Fibroblast of lung (primary cell): ENCODE data around the gene GNS. TPM values are rescaled to one million over a fixed set of nuclear protein-coding genes. Genes with fewer than 3 reads are reported as not detected.

ENCODE experiments used
- DNase-seq, 2 donors: peaks; one replicate each; pipeline versions ENCODE4 v3.0.0 to v3.0.0-alpha.2; 2010; ENCODE audit warnings: low read depth in 2 of 2
- H2AFZ ChIP-seq: 2 replicates; pipeline ENCODE4 v1.5.1; 2012; ENCODE audit warnings: low read length, control low read depth, inconsistent platforms
- H3K27ac ChIP-seq: 2 replicates; pipeline ENCODE4 v1.5.1; 2011; ENCODE audit warnings: low read length, control low read depth; ENCODE audit not compliant: insufficient read depth
- H3K27me3 ChIP-seq: 2 replicates; pipeline ENCODE4 v1.5.1; 2011; ENCODE audit warnings: mild to moderate bottlenecking, low read length; ENCODE audit not compliant: control insufficient read depth, insufficient read depth
- H3K36me3 ChIP-seq: 2 replicates; pipeline ENCODE4 v1.5.1; 2011; ENCODE audit warnings: low read length; ENCODE audit not compliant: control insufficient read depth, insufficient read depth
- H3K4me1 ChIP-seq: 2 replicates; pipeline ENCODE4 v1.5.1; 2011; ENCODE audit warnings: low read length; ENCODE audit not compliant: control insufficient read depth, insufficient read depth; ENCODE audit errors: extremely low read depth
- H3K4me2 ChIP-seq: 2 replicates; pipeline ENCODE4 v1.5.1; 2011; ENCODE audit warnings: low read length, control low read depth; ENCODE audit not compliant: insufficient read depth; ENCODE audit errors: extremely low read depth
- H3K4me3 ChIP-seq, 4 experiments: fragments of 200-600 bp in 1 of 4; sonication (generic) in 1 of 4; replicated peaks in 1 of 4; 2 replicates each; pipeline ENCODE4 v1.5.1; 2011 to 2016; ENCODE audit warnings: low read length in 4 of 4, low read depth in 3 of 4, mild to moderate bottlenecking in 3 of 4, control low read depth in 2 of 4, inconsistent platforms in 1 of 4, mixed read lengths in 1 of 4; ENCODE audit not compliant: insufficient read depth in 1 of 4; ENCODE audit errors: control extremely low read depth in 1 of 4
- H3K79me2 ChIP-seq: 2 replicates; pipeline ENCODE4 v1.5.1; 2012; ENCODE audit warnings: mild to moderate bottlenecking, low read length, inconsistent platforms; ENCODE audit not compliant: control insufficient read depth, insufficient read depth
- H3K9ac ChIP-seq: 2 replicates; pipeline ENCODE4 v1.5.1; 2011; ENCODE audit warnings: mild to moderate bottlenecking, low read length, control low read depth; ENCODE audit not compliant: insufficient read depth
- H3K9me3 ChIP-seq: 2 replicates; pipeline ENCODE4 v1.5.1; 2012; ENCODE audit warnings: low read depth, low read length; ENCODE audit not compliant: control insufficient read depth, insufficient read depth
- H4K20me1 ChIP-seq: 2 replicates; pipeline ENCODE4 v1.5.1; 2011; ENCODE audit warnings: low read length; ENCODE audit not compliant: control insufficient read depth, insufficient read depth; ENCODE audit errors: extremely low read depth
- EZH2 ChIP-seq: IDR thresholded peaks from 2 replicates; pipeline ENCODE4 v1.5.1; 2012; ENCODE audit warnings: low read length, control low read depth, mild to moderate bottlenecking; ENCODE audit errors: missing control alignments
- polyA plus RNA-seq, 2 donors: library from polyadenylated mRNA; depleted of rRNA in 1 of 2; stranded (reverse) in 1 of 2; unstranded in 1 of 2; fragments of >200 nt; gene quantifications; 2 replicates each; pipeline ENCODE4 v1.2.1, GENCODE V29; 2011 to 2012; ENCODE audit warnings: missing spikeins in 1 of 2
- total RNA-seq: library from RNA; depleted of rRNA; stranded (reverse); fragments of >200 nt; gene quantifications from 2 replicates; pipeline ENCODE4 v1.2.1, GENCODE V29; 2014
- TF ChIP-seq, protein P1 (sequence below), 2 donors: IDR thresholded peaks in 1 of 2; conservative IDR thresholded peaks in 1 of 2; 1 replicate in 1 of 2; 2 replicates in 1 of 2; pipeline ENCODE4 v1.5.1; 2011 to 2012; ENCODE audit warnings: low read length in 2 of 2, control low read depth in 1 of 2, inconsistent platforms in 1 of 2, low read depth in 1 of 2, mild to moderate bottlenecking in 1 of 2

The GNS gene
- total and polyA plus RNA-seq, 2 donors (not counting 1 experiment from before 2014, with no cell fraction given): 219 to 249 TPM

DNA sequence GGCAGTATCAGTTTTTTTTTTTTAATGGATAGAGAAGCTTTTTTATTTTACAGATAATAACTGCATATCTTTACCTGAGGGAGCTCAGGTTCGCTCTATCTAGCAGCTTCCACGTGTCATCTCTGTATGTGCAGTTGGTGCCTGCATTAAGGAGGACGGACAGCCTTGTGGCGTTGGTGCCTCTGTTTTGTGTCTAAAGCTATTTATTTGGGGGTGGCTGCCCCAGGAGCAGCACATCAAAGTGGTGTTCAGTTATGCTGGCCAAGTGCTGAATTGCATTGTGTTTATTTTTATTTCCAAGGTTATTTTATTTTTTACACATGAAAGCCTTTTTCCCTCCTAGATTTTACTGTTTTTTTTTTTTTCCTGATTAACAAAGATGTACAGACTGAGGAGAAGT, 89.2 kb downstream of the GNS start:
- DNase-seq: no peak
- Histone ChIP-seq H4K20me1 (no peaks in the 10 kb centered on the region), H3K27ac (no peak overlapping the region), H3K9me3 (no peaks in the 10 kb centered on the region), H3K4me1 (peaks cover 14% of the 10 kb centered on the region), H3K79me2 (peaks cover 28% of the 10 kb centered on the region), H3K36me3 (no peaks in the 10 kb centered on the region), H3K4me3 (no peak overlapping the region), H3K9ac (no peak overlapping the region), H3K27me3 (no peaks in the 10 kb centered on the region), H3K4me2 (no peak overlapping the region), H2AFZ (no peak overlapping the region)
- TF ChIP-seq, protein P1, sequence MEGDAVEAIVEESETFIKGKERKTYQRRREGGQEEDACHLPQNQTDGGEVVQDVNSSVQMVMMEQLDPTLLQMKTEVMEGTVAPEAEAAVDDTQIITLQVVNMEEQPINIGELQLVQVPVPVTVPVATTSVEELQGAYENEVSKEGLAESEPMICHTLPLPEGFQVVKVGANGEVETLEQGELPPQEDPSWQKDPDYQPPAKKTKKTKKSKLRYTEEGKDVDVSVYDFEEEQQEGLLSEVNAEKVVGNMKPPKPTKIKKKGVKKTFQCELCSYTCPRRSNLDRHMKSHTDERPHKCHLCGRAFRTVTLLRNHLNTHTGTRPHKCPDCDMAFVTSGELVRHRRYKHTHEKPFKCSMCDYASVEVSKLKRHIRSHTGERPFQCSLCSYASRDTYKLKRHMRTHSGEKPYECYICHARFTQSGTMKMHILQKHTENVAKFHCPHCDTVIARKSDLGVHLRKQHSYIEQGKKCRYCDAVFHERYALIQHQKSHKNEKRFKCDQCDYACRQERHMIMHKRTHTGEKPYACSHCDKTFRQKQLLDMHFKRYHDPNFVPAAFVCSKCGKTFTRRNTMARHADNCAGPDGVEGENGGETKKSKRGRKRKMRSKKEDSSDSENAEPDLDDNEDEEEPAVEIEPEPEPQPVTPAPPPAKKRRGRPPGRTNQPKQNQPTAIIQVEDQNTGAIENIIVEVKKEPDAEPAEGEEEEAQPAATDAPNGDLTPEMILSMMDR (conservative IDR thresholded peaks at IDR 0.05 in 1 of 2, IDR thresholded peaks at IDR 0.05 in 1 of 2; ENCODE audit: low read depth in 1 of 2, low read length in 2 of 2): no peak
- TF ChIP-seq EZH2: no peak

DNA sequence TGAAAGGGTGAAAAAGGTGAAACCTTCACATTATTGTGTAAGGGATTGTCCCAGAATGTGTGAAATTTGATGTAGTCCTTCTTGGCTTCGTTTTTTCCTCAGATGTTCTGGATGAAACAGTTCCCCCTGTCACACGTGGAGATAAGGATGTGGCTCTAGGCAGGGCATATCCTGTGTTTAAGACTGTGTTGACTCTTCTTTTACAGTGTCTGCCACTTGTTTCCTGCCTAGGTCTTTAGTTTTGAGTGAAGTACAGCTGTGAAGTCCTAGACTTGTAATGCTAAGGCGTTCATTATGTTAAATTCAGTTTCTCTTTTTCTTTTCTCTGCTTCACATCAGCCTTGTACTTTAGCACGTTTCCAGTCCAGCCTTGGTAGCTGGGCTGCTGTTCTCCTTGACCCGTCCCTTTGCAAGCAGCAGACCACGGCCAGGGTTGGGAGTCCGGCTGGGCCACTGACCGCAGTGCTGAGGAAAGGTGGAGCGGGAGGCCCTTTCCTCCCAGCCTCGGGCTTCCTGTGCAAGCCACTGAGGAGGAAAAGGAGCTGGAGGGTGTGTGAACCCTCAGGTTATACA, 89.8 kb downstream of the GNS start:
- Histone ChIP-seq H3K79me2 (peaks cover 25% of the 10 kb centered on the region), H4K20me1 (no peaks in the 10 kb centered on the region), H3K4me2 (no peak overlapping the region), H3K27me3 (no peaks in the 10 kb centered on the region), H3K36me3 (no peaks in the 10 kb centered on the region), H3K9me3 (no peaks in the 10 kb centered on the region), H3K4me3 (no peak overlapping the region), H2AFZ (no peak overlapping the region), H3K9ac (no peak overlapping the region), H3K27ac (no peak overlapping the region), H3K4me1 (peaks cover 14% of the 10 kb centered on the region)
- TF ChIP-seq, protein P1 (conservative IDR thresholded peaks at IDR 0.05 in 1 of 2, IDR thresholded peaks at IDR 0.05 in 1 of 2; ENCODE audit: low read depth in 1 of 2, low read length in 2 of 2): no peak
- DNase-seq: no peak

DNA sequence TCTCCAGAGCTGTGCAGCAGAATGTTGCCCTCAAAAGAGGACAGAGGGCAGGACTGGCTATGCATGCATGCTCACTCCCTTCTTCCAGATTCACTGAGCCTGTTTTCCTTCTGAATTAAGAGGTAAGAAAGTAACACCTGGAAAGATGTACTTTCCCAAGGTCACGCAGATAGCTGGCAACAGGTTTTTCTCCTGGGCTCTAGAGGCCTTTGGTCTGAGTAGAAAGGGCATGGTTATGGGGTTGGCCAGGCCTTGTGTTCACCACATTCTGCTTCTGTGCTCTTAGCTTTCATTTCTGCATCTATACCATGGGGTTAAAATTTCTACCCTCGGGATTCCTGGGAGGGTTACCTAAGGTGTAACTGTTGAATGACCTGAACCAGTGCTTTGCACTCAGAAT, 91.4 kb downstream of the GNS start:
- H3K27me3 ChIP-seq: no peaks in the 10 kb centered on the region
- TF ChIP-seq EZH2: no peak
- TF ChIP-seq, protein P1 (conservative IDR thresholded peaks at IDR 0.05 in 1 of 2, IDR thresholded peaks at IDR 0.05 in 1 of 2; ENCODE audit: low read depth in 1 of 2, low read length in 2 of 2): no peak
- H3K36me3 ChIP-seq: no peaks in the 10 kb centered on the region
- H3K4me2 ChIP-seq: no peak overlapping the region
- H3K4me1 ChIP-seq: peaks cover 14% of the 10 kb centered on the region
- peaks cover 17% of the 10 kb centered on the region for H3K79me2 ChIP-seq
- H3K4me3 ChIP-seq: no peak overlapping the region
- no peak overlapping the region for H3K9ac ChIP-seq
- DNase-seq: no peak
- no peaks in the 10 kb centered on the region for H4K20me1 ChIP-seq
- no peak overlapping the region for H2AFZ ChIP-seq
- no peak overlapping the region for H3K27ac ChIP-seq
- no peaks in the 10 kb centered on the region for H3K9me3 ChIP-seq
